Measurements from ENCODE around the gene C6orf15. TPM values are rescaled to one million over a fixed set of nuclear protein-coding genes. Genes with fewer than 3 reads are reported as not detected.

C6orf15 gene
- total RNA-seq, 3 donors from 2014 or later = not detected

DNA sequence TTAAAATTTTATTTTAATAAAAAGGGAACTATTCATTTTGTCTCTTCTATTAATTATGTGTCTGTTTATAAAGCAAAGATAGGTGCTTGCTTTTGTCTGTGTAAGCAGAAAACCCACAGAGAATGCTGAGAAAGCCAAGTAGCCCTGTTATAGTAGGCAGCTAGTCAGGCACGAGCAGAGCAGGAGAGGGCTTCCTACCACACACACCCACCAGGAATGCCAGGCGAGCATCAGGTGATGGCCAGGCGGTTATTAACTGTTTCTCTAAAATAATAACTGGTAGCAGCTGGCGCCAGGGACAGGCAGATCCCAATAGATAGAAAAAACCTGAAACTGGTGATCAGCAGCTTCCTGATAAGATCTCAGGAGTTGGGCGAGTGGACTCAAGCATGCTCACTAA, 15.7 kb downstream of the C6orf15 start:
- intact Hi-C loops (cut with DNase I, micrococcal nuclease) = no loop called here

DNA sequence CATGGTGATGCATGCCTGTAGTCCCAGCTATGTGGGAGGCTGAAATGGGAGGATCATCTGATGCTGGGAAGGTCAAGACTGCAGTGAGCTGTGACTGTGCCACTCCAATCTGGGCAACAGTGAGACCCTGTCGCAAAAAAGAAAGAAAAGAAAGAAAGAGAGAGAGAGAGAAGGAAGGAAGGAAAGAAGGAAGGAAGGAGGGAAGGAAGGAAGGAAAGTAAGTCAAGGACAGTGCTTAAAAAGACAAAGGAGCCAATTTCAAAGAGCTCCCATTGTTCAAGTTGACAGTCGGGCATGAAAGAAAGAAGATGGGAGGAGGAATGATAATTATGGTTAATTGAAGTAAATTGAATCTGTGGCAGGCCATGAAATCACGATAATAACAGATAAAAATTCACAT, 16.2 kb downstream of the C6orf15 start:
- TF ChIP-seq, protein P1, sequence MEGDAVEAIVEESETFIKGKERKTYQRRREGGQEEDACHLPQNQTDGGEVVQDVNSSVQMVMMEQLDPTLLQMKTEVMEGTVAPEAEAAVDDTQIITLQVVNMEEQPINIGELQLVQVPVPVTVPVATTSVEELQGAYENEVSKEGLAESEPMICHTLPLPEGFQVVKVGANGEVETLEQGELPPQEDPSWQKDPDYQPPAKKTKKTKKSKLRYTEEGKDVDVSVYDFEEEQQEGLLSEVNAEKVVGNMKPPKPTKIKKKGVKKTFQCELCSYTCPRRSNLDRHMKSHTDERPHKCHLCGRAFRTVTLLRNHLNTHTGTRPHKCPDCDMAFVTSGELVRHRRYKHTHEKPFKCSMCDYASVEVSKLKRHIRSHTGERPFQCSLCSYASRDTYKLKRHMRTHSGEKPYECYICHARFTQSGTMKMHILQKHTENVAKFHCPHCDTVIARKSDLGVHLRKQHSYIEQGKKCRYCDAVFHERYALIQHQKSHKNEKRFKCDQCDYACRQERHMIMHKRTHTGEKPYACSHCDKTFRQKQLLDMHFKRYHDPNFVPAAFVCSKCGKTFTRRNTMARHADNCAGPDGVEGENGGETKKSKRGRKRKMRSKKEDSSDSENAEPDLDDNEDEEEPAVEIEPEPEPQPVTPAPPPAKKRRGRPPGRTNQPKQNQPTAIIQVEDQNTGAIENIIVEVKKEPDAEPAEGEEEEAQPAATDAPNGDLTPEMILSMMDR (IDR thresholded peaks at IDR 0.05) = no peak
- Histone ChIP-seq H3K4me1 (ENCODE audit: low read depth) (peaks cover 14% of the 10 kb centered on the region), H3K4me3 (no peak overlapping the region), H3K36me3 (ENCODE audit: low read depth) (no peaks in the 10 kb centered on the region), H3K9me3 (no peaks in the 10 kb centered on the region)
- no peak for DNase-seq
- intact Hi-C loops (cut with DNase I, micrococcal nuclease) = no loop called here
- ATAC-seq = no peak

More for the DNA sequence above, 15.7 kb downstream of the C6orf15 start:
- Histone ChIP-seq H3K4me1 (ENCODE audit: low read depth) (peaks cover 12% of the 10 kb centered on the region), H3K4me3 (no peak overlapping the region), H3K36me3 (ENCODE audit: low read depth) (no peaks in the 10 kb centered on the region), H3K9me3 (no peaks in the 10 kb centered on the region)
- DNase-seq (no peak), ATAC-seq (no peak)
- TF ChIP-seq, protein P1 (IDR thresholded peaks at IDR 0.05) = no peak

GRCh38 chr6:31094389-31094881, 17.9 kb downstream of the C6orf15 start:
- Histone ChIP-seq H3K4me3 (no peak overlapping the region), H3K4me1 (ENCODE audit: low read depth) (peaks cover 15% of the 10 kb centered on the region), H3K36me3 (ENCODE audit: low read depth) (no peaks in the 10 kb centered on the region), H3K9me3 (no peaks in the 10 kb centered on the region)
- intact Hi-C loops (cut with DNase I, micrococcal nuclease) = no loop called here
- ATAC-seq = peak; percentile 75
- DNase-seq = peak in 1 of 3 donors; percentile 40
- TF ChIP-seq, protein P1 (IDR thresholded peaks at IDR 0.05) = no peak

DNA sequence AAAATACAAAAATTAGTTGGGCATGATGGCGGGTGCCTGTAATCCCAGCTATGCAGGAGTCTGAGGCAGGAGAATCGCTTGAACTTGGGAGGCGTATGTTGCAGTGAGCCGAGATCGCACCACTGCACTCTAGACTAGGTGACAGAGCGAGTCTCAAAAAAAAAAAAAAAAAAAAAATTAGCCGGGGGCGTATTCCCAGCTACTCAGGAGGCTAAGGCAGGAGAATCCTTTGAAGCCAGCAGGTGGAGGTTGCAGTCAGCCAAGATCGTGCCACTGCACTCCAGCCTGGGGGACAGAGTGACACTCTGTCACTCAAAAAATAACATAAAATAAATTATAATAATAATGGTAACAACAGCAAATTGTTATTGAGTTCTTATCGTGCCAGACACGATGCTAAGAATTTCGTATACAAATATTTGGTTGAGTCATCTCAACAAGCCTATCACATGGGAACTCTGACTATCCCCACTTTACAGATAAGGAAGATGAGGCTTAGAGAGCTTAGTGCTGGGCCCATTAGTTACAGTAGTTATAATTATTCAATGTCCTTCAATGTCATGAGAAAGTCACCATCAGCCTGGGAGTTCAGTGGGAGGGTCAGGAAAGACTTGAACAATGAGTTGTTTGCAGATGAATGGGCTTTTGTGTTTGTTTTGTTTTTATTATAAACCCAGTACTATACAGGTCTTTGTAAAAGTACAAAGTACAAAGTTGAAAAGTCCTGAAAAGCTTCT, 19.4 kb downstream of the C6orf15 start:
- TF ChIP-seq, protein P1 (IDR thresholded peaks at IDR 0.05) = no peak
- DNase-seq (no peak), ATAC-seq (peak; percentile 50)
- intact Hi-C loops (cut with DNase I, micrococcal nuclease) = no loop called here
- peaks cover 15% of the 10 kb centered on the region for H3K4me1 ChIP-seq (ENCODE audit: low read depth)
- no peaks in the 10 kb centered on the region for H3K9me3 ChIP-seq
- no peaks in the 10 kb centered on the region for H3K36me3 ChIP-seq (ENCODE audit: low read depth)
- no peak overlapping the region for H3K4me3 ChIP-seq

DNA sequence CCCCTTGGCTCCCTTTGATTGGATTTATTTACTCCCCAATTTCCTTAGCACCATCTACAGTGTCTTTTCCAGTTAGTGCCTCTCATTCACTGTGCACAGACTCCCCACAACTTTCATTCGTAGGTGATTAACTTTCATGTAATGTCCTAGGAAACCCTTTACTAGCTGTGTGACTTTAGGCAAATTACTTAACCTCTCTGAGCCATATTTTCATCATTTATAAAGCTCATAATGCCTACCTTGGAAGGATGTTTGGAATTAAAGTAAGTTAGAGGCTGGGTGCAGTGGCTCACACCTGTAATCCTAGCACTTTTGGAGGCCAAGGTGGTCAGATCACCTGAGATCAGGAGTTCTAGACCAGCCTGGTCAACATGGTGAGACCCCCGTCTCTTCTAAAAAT, 20.1 kb downstream of the C6orf15 start:
- intact Hi-C loops (cut with DNase I, micrococcal nuclease) = no loop called here

More for the DNA sequence above, 20.1 kb downstream of the C6orf15 start:
- Histone ChIP-seq H3K4me3 (no peak overlapping the region), H3K9me3 (no peaks in the 10 kb centered on the region), H3K36me3 (ENCODE audit: low read depth) (no peaks in the 10 kb centered on the region), H3K4me1 (ENCODE audit: low read depth) (peaks cover 14% of the 10 kb centered on the region)
- DNase-seq = no peak
- TF ChIP-seq, protein P1 (IDR thresholded peaks at IDR 0.05) = no peak
- ATAC-seq = no peak
